ENCODE results near the gene GRIN3A.
"Not testable (repeated sequence)": the region's sequence is repeated elsewhere in the genome, so short reads cannot be mapped to it uniquely, and the experiment has no call there.

The GRIN3A gene

GRCh38 chr9:101738566-101739183, at the start of gene GRIN3A:
Gene GRIN3A (minus strand): TSS chr9:101738647. CDS start chr9:101737979, 668 bp downstream.
- no peak for DNase-seq

DNA sequence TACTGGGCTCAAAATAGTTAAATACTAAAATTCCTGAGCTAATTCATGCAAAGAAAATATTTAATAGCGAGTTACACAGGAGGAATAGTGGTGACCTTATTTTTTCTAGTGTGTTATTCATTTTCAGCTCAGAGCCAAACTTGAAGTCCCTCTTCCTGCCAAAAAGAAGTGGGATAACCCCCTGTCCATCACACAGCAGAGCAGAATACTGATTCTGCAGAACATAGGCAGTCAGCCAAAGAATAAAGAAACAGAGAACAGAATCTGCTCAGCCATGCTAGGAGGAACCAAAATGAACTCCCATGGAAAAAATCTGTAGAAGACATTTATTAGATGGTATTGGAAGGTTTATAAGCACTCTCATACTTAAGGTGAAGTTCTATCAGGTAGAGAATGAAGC, 49.4 kb upstream of the GRIN3A start:
- no peak for DNase-seq

GRCh38 chr9:101778332-101778731, 39.9 kb upstream of the GRIN3A start:
- DNase-seq, result no peak

- no peak for DNase-seq
Measured at GRCh38 chr9:101764472-101764871, 26.0 kb upstream of the GRIN3A start.

DNA sequence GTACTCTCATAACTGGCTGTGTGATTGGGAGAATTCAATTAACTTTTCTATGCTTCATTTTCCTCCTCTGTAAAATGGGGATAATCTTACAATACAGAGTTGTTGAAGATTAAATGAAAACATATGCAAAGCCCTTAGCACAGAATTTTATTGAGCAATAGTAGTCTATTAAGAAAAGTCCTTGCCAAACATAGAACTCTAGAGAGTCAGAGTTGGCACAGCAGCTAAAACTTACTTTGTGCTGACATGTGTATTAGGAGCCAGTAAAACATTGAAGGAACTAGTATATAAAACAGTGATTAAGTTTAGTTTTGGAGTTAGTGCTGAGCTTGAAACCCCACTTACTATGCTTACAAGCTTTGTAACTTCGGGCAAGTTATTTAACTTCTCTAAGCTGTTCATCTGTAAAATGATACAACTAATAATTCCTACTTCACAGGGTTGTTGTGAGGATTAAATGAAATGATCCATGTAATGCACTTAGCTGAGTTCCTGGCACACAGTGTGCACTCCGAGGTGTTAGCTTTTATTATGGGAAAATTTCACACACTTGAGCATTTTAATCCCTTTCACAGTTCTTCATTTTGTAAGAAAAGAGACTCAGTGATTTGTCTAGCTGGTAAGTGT, 20.0 kb upstream of the GRIN3A start:
- no peak for DNase-seq

DNA sequence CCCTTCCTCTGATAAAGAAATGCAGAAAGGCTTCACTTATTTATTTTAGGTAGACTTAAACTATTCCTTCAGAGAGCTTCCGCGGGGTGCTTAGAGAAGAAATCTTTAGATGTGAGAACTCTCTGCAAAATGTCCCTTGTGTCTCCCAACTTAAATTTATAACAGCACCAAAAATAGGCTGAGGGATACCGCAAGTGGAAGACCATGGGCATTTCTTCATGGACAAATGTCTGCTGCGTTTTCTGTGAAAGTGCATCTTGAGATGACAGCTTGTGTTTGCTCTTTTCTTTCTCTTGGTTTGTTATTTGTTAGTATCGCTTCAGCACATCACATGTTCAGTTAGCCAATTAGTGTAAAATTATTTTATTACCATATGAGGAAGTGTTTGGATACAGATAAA, 15.3 kb upstream of the GRIN3A start:
- no peak for DNase-seq

DNA sequence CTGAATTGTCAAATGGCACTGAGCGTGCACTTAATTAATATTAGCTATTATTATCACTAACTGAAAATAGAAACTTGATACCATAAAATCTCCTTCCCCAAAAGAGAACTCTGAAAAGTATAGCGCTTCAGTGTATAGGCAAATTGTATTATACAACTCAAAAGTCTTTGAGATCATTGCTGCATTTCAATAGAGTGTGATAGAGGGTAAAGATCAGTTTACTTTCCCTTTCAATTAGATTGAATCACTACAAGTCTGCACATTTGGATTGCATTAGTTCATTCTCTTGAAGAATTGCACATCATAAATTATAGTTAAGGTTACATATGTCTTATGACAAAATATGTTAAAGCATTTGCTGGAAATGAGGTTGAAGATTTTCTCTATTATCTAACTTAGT, 13.4 kb upstream of the GRIN3A start:
- no peak for DNase-seq

- DNase-seq, result no peak
Measured at GRCh38 chr9:101739311-101739710, 864 bp upstream of the GRIN3A start.

DNA sequence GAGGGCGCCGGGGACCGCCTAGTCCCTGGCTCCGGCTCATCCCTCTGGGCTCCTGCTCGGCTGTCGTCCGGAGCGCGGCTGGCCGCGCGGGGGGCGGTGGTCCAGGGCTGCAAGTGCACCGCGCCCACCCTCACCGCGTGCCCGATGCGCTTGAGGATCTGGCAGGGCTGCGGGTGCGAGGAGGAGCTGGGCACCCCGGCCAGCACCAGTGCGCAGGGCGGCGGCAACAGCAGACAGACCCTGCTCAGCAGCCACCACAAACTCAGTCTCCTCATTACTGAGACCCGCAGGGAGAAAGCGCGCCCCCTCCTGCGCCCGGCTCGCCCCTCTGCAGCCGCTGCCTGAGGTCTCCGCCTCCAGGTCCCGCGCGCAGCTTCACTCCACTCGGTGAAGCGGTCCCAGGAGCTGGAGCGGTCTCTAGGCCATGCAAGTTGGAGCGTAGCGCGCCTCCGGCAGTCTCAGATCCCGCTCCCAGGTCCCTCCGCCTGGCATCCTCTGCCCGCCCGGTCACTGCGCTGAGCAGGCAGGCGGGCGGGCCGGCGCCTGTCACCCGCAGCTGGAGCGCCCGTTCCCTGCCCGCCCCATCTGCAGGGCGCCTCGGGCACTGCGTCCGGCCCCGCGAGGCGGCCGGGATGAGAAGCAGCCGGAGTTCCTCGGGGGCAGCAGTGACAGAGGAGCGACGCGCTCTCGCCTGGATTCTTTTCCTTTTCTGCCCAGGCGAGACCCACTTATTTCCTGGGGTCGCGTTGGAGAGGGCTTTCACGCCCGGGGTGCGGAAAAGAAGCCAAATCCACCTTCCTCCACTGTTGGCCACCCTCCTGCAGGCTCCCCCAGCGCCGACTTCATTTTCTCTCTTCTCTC, 512 bp downstream of the GRIN3A start:
- DNase-seq, result peak; percentile 17

DNA sequence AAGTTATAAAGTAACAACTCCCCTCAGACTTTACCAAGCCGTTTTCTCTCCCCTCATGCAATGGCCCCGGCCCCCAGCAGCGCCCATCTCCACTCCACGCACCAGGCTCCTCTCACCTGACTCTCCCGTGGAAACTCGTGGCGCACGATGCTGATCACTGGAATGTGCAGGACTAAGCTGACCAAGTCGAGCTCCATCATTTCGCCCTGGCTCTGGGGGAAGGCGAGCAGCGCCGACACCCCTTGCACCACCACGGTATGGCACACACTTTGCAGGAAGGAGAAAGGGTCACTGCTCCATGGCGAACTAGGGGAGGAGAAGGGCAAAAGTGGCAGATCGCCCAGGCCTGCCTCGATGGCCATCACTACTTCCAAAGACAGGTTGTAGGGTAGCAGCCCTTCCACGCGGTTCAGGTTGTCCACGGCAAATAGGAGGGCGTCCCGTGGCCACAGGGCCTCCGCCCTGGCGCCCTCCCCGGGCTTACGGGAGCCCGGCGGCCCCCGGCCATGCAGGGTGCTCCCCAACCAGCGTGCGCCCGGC, 1.2 kb downstream of the GRIN3A start:
- DNase-seq, result no peak

DNA sequence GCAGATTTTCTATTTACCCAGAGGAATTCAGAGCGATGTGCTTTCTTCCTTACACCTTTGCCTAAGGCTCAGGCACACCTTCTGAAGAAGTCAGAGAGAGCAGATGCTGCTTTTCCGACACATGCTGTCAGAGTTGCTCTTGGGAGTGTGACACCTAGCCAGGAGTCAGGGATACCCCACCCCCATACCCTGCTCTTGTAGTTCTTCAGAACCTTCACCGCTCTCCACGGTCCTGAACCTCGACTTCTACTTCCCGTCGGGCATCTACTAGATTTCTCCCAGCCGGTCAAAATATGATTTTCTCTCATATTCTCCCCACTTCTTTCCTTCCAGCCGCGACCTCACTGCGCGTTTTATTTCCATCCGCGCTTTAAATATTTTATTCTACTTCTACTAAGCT, 1.7 kb downstream of the GRIN3A start:
- peak; percentile 2 for DNase-seq

DNA sequence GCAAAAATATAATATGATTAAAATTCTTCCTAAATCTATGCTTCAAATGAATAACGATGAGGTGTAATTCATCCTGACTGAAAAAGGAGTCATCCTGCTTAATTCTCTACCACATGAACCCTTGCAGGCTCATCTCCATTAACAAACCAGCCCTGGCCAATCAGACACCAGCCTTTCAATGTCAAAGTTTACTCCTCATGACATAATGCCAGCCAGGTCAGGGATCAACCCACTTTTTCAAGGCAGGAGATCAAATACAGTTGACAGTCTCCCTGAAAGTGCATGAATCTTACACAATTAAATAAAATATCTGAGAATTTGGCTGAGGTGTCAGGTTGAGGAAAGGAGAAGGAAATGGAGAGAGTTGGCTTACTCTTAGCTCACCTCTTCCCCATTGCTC, 7.0 kb downstream of the GRIN3A start:
- DNase-seq, result no peak

DNA sequence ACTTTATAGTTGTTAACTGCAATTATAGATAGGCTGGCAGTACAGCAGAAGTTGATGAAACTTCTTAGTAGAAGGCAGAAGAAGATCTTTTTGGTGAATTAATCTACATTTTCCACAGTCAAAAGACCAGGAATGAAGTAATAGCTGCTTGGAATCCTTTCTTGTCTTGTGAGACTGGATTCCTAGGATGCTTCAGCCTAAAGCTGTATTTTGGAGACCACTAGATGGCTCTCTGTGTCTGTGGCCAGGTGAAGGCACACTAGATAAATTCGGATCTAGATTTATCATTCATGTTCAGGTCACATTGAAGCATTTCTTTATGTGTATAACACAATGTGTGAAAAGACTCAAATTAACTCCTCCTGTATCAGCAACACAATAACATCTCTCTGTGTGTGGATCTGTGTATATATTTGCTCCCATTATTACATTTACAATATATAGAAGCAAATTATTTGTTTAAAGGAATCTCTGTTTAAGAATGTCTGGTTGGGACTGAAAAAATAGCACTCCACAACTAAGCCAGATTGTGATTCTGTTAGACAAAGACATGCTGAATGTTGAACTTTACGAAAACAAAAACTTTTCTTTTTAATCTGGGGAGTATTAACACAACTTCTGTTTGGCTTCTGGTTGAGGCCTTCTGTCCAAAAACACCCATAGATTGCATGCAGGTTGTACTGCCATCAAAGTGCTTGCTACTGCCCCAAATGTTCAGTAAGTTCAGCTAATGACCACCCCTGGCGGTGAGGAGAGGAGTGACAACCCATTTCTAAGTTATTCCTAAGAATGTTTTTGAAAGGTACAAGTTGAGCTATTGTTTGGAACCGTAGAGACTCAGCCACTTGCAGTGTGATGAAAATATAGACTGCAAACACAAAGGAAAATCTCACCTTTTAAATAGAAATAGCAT, 10.6 kb downstream of the GRIN3A start:
- no peak for DNase-seq

DNA sequence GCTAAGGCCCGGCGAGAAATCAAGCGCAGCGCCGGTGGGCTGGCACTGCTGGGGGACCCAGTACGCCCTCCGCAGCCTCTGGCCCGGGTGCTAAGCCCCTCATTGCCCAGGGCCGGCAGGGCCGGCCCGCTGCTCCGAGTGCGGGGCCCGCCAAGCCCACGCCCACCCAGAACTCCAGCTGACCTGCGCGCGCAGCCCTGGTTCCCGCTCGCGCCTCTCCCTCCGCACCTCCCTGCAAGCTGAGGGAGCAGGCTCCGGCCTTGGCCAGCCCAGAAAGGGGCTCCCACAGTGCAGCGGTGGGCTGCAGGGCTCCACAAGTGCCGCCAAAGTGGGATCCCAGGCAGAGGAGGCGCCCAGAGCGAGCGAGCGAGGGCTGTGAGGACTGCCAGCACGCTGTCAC, 14.2 kb downstream of the GRIN3A start:
- not testable (repeated sequence) for DNase-seq

DNA sequence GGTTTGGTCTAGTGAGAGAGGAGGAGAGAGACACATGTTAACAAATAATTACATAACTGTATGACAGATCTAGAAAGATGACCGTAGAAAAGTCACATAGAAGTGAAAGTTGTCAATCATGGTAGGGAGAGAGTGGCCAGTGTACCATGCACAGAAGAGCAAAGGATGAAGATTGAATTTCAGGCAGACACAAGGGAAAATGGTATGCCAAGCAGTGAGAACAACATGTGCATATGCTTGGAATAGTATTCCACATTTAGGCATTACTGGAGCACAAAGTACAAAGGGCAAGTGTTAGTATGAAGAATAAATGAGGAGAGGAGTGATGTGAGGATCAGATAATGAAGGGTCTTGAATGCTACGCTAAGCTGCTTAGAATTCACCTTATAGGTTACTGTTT, 20.3 kb downstream of the GRIN3A start:
- no peak for DNase-seq

GRCh38 chr9:101716629-101717028, 21.8 kb downstream of the GRIN3A start:
- DNase-seq, result no peak

GRCh38 chr9:101711330-101711941, 27.0 kb downstream of the GRIN3A start:
- no peak for DNase-seq

DNA sequence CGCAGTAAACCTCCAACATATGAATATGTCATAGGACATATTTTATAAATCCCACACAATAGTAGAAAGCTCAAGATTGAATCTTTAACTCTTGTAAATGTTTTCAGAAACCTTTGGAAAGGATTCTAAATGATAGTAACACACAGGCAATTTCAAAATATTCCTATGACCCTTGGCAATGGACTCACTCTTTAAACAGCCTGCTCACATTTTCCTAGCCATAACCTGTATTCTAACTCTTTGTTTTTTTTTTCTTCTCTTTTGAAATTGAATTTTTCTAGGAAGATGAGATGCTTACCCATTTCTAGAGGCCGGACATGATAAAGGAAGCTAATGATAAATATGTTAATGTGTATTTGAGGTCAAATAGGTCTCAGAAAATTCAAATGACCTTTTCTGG, 29.6 kb downstream of the GRIN3A start:
- DNase-seq, result no peak

- no peak for DNase-seq
Measured at GRCh38 chr9:101707721-101708120, 30.7 kb downstream of the GRIN3A start.

- DNase-seq, result no peak
Measured at GRCh38 chr9:101706997-101707396, 31.4 kb downstream of the GRIN3A start.

DNA sequence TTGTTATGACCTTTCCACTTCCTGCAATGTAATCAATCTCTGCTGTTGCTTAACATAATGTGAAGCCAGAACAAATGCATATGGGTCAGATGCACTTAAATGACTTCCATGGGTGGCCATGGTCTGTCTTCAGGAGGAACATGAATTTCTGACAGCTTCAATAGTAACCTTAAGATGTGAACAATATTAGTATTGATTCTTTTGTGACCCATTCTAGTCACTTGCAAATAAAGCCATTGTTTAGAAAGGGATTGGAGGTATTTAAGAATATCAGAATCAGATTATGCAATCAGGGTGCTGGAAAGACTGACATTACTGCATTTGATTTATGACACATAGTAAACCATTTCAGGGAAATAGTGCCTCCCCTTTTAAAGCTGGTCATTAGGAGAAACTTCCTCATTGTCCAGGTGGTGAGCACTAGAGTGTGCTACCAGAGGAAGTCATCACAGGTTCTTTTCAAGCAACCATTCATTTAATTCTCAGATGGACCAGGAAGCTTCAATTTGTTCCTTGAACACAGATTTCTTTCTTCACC, 32.1 kb downstream of the GRIN3A start:
- DNase-seq, result no peak

DNA sequence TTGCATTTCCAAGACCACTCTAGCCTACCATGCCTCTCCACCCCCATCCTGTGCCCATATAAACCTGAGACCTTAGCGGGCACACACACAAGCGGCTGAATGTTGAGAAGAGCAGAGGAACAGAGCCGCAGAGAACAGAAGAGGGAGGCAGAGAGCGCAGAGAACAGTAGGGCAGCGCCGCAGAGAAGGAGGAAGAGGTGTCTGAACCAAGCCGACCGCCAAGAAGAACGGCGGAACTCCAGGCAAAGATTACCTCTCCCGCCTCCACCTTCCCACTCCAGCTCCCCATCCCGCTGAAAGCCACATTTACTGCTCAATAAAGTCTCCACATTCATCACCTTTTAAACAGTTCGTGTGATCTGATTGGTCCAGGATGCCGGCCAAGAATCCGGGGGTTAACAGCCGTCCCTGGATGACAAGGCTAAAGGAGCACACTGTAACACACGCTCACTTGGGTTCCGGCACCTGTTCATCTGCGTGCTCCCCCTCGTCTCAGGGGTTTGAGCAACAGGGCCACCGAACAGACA, 33.2 kb downstream of the GRIN3A start:
- no peak for DNase-seq
